COLO668 (cell line): ENCODE results near the gene ARL14.

Source experiments
- DNase-seq: peaks from one replicate; lab custom pipeline; 2025; ENCODE audit not compliant: unreplicated experiment; lab: John Stamatoyannopoulos, UW

ARL14 gene

GRCh38 chr3:160720123-160720746 is 43.3 kb downstream of the ARL14 start:
- no peak for DNase-seq

GRCh38 chr3:160722331-160722730 is 45.4 kb downstream of the ARL14 start:
- no peak for DNase-seq

- DNase-seq = no peak
Observed at GRCh38 chr3:160725338-160725737, 48.4 kb downstream of the ARL14 start.
